ENCODE data around the gene SOWAHA.

SOWAHA gene

GRCh38 chr5:132856011-132856410 is 42.9 kb downstream of the SOWAHA start:
- no peak for DNase-seq (ENCODE audit: low read depth)
- H3K4me3 ChIP-seq (ENCODE audit: control insufficient read depth, low read depth, low read length) = no peak overlapping the region
- no peak for TF ChIP-seq CTCF (conservative IDR thresholded peaks at IDR 0.05; ENCODE audit: control insufficient read depth, insufficient read depth, low read depth, low read length)

- DNase-seq (ENCODE audit: low read depth) = no peak
- H3K4me3 ChIP-seq (ENCODE audit: control insufficient read depth, low read depth, low read length) = no peak overlapping the region
- TF ChIP-seq CTCF (conservative IDR thresholded peaks at IDR 0.05; ENCODE audit: control insufficient read depth, insufficient read depth, low read depth, low read length) = no peak
These were observed 46.9 kb downstream of the SOWAHA start for GRCh38 chr5:132859889-132860437.

- H3K4me3 ChIP-seq (ENCODE audit: control insufficient read depth, low read depth, low read length) = no peak overlapping the region
- no peak for TF ChIP-seq CTCF (conservative IDR thresholded peaks at IDR 0.05; ENCODE audit: control insufficient read depth, insufficient read depth, low read depth, low read length)
- no peak for DNase-seq (ENCODE audit: low read depth)
These were observed 47.6 kb downstream of the SOWAHA start for GRCh38 chr5:132860742-132861141.

GRCh38 chr5:132865668-132866341 is 52.7 kb downstream of the SOWAHA start:
- no peak for TF ChIP-seq CTCF (conservative IDR thresholded peaks at IDR 0.05; ENCODE audit: control insufficient read depth, insufficient read depth, low read depth, low read length)
- peak overlapping the region; percentile 91 for H3K4me3 ChIP-seq (ENCODE audit: control insufficient read depth, low read depth, low read length)
- no peak for DNase-seq (ENCODE audit: low read depth)
